Parathyroid adenoma (tissue), 2 donors: Measurements from ENCODE around the gene AFMID.
A peak's percentile ranks its signal among the peaks of the same experiment; 100 is the strongest.
"Not testable (repeated sequence)": the region's sequence is repeated elsewhere in the genome, so short reads cannot be mapped to it uniquely, and the experiment has no call there.

Source experiments
- H2AFZ ChIP-seq: fragments of 300-600 bp; sonication (generic); one replicate; pipeline ENCODE4 v1.7.0; 2017; ENCODE audit warnings: antibody characterized with exemption, mild to moderate bottlenecking
- H3K27ac ChIP-seq: fragments of 300-600 bp; sonication (generic); one replicate; pipeline ENCODE4 v1.7.0; 2017
- H3K27me3 ChIP-seq: fragments of 300-600 bp; sonication (generic); one replicate; pipeline ENCODE4 v1.7.0; 2017; ENCODE audit warnings: low read length; ENCODE audit not compliant: control insufficient read depth, insufficient read depth
- H3K36me3 ChIP-seq: fragments of 300-600 bp; sonication (generic); one replicate; pipeline ENCODE4 v1.7.0; 2017; ENCODE audit warnings: low read length; ENCODE audit not compliant: control insufficient read depth, insufficient read depth
- H3K4me1 ChIP-seq: fragments of 300-600 bp; sonication (generic); one replicate; pipeline ENCODE4 v1.7.0; 2017; ENCODE audit warnings: control low read depth
- H3K4me2 ChIP-seq: fragments of 300-600 bp; sonication (generic); one replicate; pipeline ENCODE4 v1.7.0; 2017; ENCODE audit warnings: low read length
- H3K4me3 ChIP-seq: fragments of 300-600 bp; sonication (generic); one replicate; pipeline ENCODE4 v1.7.0; 2017; ENCODE audit warnings: low read depth, low read length
- H3K79me2 ChIP-seq: fragments of 300-600 bp; sonication (generic); one replicate; pipeline ENCODE4 v1.7.0; 2017; ENCODE audit warnings: control low read depth
- H3K9ac ChIP-seq: fragments of 300-600 bp; sonication (generic); one replicate; pipeline ENCODE4 v1.7.0; 2017; ENCODE audit warnings: mild to moderate bottlenecking
- H3K9me3 ChIP-seq: fragments of 300-600 bp; sonication (generic); one replicate; pipeline ENCODE4 v1.7.0; 2017; ENCODE audit warnings: low read length; ENCODE audit not compliant: control insufficient read depth
- CTCF ChIP-seq: fragments of 300-600 bp; sonication (generic); IDR thresholded peaks from one replicate; pipeline ENCODE4 v1.7.0; 2017; ENCODE audit warnings: antibody characterized with exemption, mild to moderate bottlenecking
- donor health status: primary hyperparathyroidism.

The AFMID gene

GRCh38 chr17:78186692-78187595 is at the start of gene AFMID, which contains the start of gene TK1:
TSS of gene AFMID (plus strand) at chr17:78187362. CDS start at chr17:78187371, 9 bp downstream.
TSS of gene TK1 (minus strand) at chr17:78187052. CDS start at chr17:78186994, 58 bp downstream.
- H3K4me3 ChIP-seq = peak within 1 kb of the TSS; percentile 64
- H3K9ac ChIP-seq = no peak within 1 kb of the TSS
- H3K4me1 ChIP-seq = no peaks in the 10 kb centered on the region
- TF ChIP-seq CTCF = peak; percentile 92
- H3K27ac ChIP-seq = no peak within 1 kb of the TSS
- H2AFZ ChIP-seq = peak within 1 kb of the TSS; percentile 91
- no peaks in the 10 kb centered on the region for H3K9me3 ChIP-seq
- H3K27me3 ChIP-seq = no peaks in the 10 kb centered on the region
- peak within 1 kb of the TSS; percentile 98 for H3K4me2 ChIP-seq
- H3K79me2 ChIP-seq = peaks cover 3% of the 10 kb centered on the region
- no peaks in the 10 kb centered on the region for H3K36me3 ChIP-seq

GRCh38 chr17:78137392-78138203 is 49.6 kb upstream of the AFMID start:
- Histone ChIP-seq H3K36me3 (no peaks in the 10 kb centered on the region), H2AFZ (no peak overlapping the region), H3K4me2 (no peak overlapping the region), H3K27me3 (no peaks in the 10 kb centered on the region), H3K79me2 (no peaks in the 10 kb centered on the region), H3K9ac (no peak overlapping the region), H3K4me1 (no peaks in the 10 kb centered on the region), H3K9me3 (no peaks in the 10 kb centered on the region), H3K4me3 (no peak overlapping the region), H3K27ac (no peak overlapping the region)
- TF ChIP-seq CTCF = no peak

- Histone ChIP-seq H3K27me3 (no peaks in the 10 kb centered on the region), H3K4me3 (no peak overlapping the region), H3K4me2 (no peak overlapping the region), H3K27ac (no peak overlapping the region), H2AFZ (no peak overlapping the region), H3K79me2 (no peaks in the 10 kb centered on the region), H3K9ac (no peak overlapping the region), H3K36me3 (no peaks in the 10 kb centered on the region), H3K9me3 (no peaks in the 10 kb centered on the region), H3K4me1 (no peaks in the 10 kb centered on the region)
- no peak for TF ChIP-seq CTCF
These were observed 48.7 kb upstream of the AFMID start for GRCh38 chr17:78138204-78139060.

- H3K9me3 ChIP-seq, H3K36me3 ChIP-seq, H3K4me1 ChIP-seq, H3K9ac ChIP-seq, H3K27me3 ChIP-seq, H2AFZ ChIP-seq, H3K4me3 ChIP-seq, H3K79me2 ChIP-seq, H3K27ac ChIP-seq, H3K4me2 ChIP-seq: not testable (repeated sequence)
These were observed 47.3 kb upstream of the AFMID start for GRCh38 chr17:78139861-78140168.
